SW480 (cell line): Measurements from ENCODE around the gene SEC11C.
"Not testable (repeated sequence)": the region's sequence is repeated elsewhere in the genome, so short reads cannot be mapped to it uniquely, and the experiment has no call there.

Experiments
- DNase-seq: peaks from one replicate; pipeline ENCODE4 v3.0.0-alpha.2; 2016; ENCODE audit warnings: low spot score

The SEC11C gene

GRCh38 chr18:59139615-59140301 is at the start of gene SEC11C:
Gene SEC11C (plus strand): TSS chr18:59139884. CDS start chr18:59139949, 65 bp downstream.
- peak; percentile 92 for DNase-seq

- DNase-seq, result no peak
These were observed 48.6 kb upstream of the SEC11C start for GRCh38 chr18:59090966-59091603.

- no peak for DNase-seq
These were observed 46.0 kb upstream of the SEC11C start for GRCh38 chr18:59093668-59094067.

GRCh38 chr18:59094569-59094968 is 45.1 kb upstream of the SEC11C start:
- DNase-seq, result no peak

- DNase-seq, result no peak
These were observed 43.4 kb upstream of the SEC11C start for GRCh38 chr18:59096098-59096789.

- DNase-seq, result no peak
These were observed 37.8 kb upstream of the SEC11C start for GRCh38 chr18:59101830-59102414.

GRCh38 chr18:59109375-59109774 is 30.3 kb upstream of the SEC11C start:
- no peak for DNase-seq

- no peak for DNase-seq
These were observed 25.5 kb upstream of the SEC11C start for GRCh38 chr18:59114160-59114559.

GRCh38 chr18:59123588-59124369 is 15.9 kb upstream of the SEC11C start:
- no peak for DNase-seq

- DNase-seq, result no peak
These were observed 15.3 kb upstream of the SEC11C start for GRCh38 chr18:59124370-59124704.

- peak; percentile 16 for DNase-seq
These were observed 12.6 kb upstream of the SEC11C start for GRCh38 chr18:59127047-59127446.

- DNase-seq, result no peak
These were observed 9.6 kb upstream of the SEC11C start for GRCh38 chr18:59129951-59130703.

- DNase-seq, result no peak
These were observed 6.7 kb upstream of the SEC11C start for GRCh38 chr18:59132810-59133465.

- peak; percentile 85 for DNase-seq
These were observed 431 bp upstream of the SEC11C start for GRCh38 chr18:59139291-59139614.

- no peak for DNase-seq
These were observed 710 bp downstream of the SEC11C start for GRCh38 chr18:59140302-59140885.

- DNase-seq, result no peak
These were observed 1.8 kb downstream of the SEC11C start for GRCh38 chr18:59141294-59142068.

- DNase-seq, result no peak
These were observed 2.6 kb downstream of the SEC11C start for GRCh38 chr18:59142274-59142673.

GRCh38 chr18:59142800-59143416 is 3.2 kb downstream of the SEC11C start:
- DNase-seq, result not testable (repeated sequence)

- DNase-seq, result no peak
These were observed 3.8 kb downstream of the SEC11C start for GRCh38 chr18:59143441-59143840.
